NCI-H460 (cell line): Measurements from ENCODE around the gene MRTFA. TPM values are rescaled to one million over a fixed set of nuclear protein-coding genes. Genes with fewer than 3 reads are reported as not detected.
"Not testable (repeated sequence)": the region's sequence is repeated elsewhere in the genome, so short reads cannot be mapped to it uniquely, and the experiment has no call there.

Experiments used
- DNase-seq: peaks from one replicate; pipeline ENCODE4 v3.0.0-alpha.2; 2016; ENCODE audit warnings: low read depth; ENCODE audit errors: extremely low read depth
- total RNA-seq: library from RNA; depleted of rRNA; stranded (reverse); fragments of >200 nt; shearing (Covaris generic); gene quantifications from 2 replicates; pipeline ENCODE4 v1.2.3, GENCODE V29; 2014

The MRTFA gene
- total RNA-seq, 1 experiment from 2014 or later = 5.7 TPM

- no peak for DNase-seq
Observed at GRCh38 chr22:40599731-40600130, 36.8 kb downstream of the MRTFA start.

- DNase-seq = not testable (repeated sequence)
Observed at GRCh38 chr22:40598712-40599111, 37.8 kb downstream of the MRTFA start.

- DNase-seq = no peak
Observed at GRCh38 chr22:40597526-40598430, 38.7 kb downstream of the MRTFA start.

- DNase-seq = no peak
Observed at GRCh38 chr22:40595497-40596234, 40.9 kb downstream of the MRTFA start.

DNA sequence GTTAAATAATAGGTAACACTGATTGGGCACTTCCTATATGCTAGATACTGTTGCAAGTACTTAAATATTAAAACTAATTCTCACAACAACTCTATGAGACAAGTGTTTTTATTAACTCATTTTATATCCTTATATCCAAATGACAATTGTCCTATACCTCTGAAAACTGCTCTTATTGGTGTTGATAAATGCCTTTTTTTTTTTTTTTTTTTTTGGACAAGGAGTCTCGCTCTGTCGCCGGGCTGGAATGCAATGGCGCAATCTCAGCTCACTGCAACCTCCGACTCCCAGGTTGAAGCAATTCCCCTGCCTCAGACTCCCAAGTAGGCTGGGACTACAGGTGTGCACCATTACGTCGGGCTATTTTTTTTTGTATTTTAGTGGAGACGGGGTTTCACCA lies 41.6 kb downstream of the MRTFA start:
- DNase-seq = no peak

GRCh38 chr22:40594346-40594745 lies 42.2 kb downstream of the MRTFA start:
- no peak for DNase-seq

DNA sequence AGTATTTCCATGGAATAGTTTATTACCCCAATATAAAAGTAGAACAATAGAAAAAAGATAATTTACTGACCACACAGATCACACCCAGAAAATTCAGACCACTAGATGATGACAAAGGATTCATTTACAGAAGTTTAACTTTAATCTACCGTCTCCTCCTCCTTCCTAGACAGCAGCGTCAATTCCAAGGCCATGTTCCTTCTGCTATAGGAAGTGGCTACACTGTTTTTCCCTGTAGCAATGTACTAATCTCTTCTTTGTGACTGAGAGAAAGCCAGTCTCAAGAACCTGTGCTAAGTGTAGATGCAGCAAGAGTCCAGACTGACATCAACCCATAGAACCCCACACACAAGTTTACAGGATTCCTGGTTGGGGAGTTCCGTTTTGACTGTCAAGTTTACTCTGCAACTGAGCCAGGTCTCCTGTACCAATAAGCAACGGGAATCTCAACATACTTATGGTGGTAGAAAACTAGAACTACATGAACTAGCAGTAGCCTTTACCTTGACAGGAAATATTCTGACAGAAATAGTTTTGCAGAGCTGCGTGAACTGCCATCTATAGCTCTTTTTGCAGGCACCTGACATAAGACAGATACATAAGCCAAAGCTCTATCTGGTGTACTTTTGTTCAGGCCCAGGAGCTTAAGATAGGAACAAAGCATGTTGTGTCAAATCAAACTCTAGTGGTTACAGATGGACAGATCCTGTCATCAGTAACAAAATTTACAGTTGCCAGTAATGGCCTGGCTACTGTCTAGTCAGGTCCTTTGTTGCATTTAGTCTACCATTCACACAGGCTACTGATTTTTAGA lies 42.9 kb downstream of the MRTFA start:
- no peak for DNase-seq

- DNase-seq = no peak
Observed at GRCh38 chr22:40592352-40593113, 44.0 kb downstream of the MRTFA start.

GRCh38 chr22:40588726-40589125 lies 47.8 kb downstream of the MRTFA start:
- peak; percentile 26 for DNase-seq

DNA sequence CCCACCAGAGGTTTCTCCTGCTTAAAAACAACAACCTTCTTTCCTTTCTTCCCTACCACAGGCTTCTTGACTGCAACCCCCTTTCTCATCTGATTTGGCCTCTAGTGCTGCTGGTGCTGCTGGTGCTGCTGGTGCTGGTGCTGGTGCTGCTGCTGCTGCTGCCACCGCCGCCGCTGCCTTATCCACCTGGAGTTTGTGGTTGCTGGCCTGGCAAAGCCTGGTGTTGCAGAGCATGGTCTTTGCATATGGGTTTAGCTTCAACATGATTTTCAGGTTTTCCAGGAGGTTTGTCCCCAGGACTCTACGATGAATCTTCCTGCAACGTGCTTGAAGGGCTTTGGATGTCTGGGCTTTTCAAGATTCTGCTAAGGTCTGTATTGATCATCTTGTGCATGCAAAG lies 49.7 kb downstream of the MRTFA start:
- DNase-seq = no peak

GRCh38 chr22:40585310-40585751 lies 51.2 kb downstream of the MRTFA start:
- DNase-seq = no peak

GRCh38 chr22:40584766-40585165 lies 51.8 kb downstream of the MRTFA start:
- DNase-seq = not testable (repeated sequence)

DNA sequence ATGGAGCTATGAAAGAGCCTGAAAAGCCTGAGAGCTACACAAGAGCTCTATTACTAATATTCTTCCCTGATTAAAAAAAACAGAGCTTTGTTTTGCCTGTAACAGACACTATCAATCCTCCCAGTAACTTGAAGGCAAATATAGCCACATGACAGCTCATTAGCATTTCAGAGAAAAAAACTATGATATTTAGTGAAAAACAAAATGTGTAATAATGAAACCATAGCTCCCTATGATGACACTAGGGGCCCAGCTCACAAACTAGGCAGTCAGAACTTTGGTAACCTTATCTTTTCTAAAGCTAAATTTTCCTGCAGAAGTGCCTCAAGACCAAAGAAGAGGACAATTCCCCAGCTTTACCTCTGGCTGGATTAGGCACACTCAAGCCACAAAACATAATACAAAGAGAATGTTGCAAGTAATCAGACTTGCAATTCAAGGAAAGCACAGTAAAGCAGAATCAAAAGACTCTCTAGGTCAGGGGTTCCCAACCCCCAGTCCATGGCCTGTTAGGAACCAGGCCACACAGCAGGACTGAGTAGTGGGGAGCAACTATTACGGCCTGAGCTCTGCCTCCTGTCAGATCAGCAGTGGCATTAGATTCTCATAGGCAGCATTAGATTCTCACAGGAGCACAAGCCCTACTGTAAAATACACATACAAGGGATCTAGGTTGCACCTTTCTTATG lies 53.3 kb downstream of the MRTFA start:
- no peak for DNase-seq

GRCh38 chr22:40582063-40582462 lies 54.5 kb downstream of the MRTFA start:
- DNase-seq = no peak

DNA sequence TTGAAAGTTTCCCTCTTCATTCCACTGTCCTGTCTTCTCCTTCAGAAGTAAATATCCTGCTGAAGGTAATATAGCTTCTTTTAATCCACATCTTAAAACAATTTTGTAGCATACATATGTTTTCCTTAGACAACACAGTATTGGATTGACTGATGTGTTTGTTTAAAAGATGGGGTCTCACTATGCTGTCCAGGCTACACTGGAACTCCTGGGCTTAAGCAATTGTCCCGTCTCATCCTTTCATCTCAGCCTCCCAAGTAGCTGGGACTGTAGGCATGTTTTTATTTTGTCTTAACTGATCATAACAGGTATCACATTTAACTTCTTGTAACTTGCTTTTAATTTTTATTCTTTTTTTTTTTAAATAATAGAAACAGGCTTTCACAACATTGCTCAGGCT lies 55.9 kb downstream of the MRTFA start:
- no peak for DNase-seq

GRCh38 chr22:40578171-40578570 lies 58.3 kb downstream of the MRTFA start:
- DNase-seq = no peak

GRCh38 chr22:40572976-40573375 lies 63.5 kb downstream of the MRTFA start:
- no peak for DNase-seq

DNA sequence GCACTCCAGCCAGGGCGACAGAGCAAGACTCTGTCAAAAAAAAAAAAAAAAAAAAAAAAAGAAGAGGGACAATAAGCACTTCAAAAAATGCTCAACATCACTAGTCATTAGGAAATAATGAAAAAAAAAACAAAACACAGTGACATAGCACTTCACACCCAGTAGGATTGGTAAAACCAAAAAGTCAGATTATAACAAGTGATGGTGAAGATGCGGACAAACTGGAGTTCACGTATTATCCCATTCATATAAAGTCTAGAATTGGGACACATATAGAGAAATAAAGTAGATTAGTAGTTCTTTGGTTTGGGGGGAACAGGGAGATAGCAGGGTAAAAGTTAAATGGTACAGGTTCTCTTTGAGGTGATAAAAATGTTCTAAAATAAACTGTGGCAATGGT lies 64.6 kb downstream of the MRTFA start:
- DNase-seq = no peak

GRCh38 chr22:40567626-40568328 lies 68.7 kb downstream of the MRTFA start:
- no peak for DNase-seq
